HUDEP-2 (cell line): Measurements from ENCODE around the gene PPP1R14B.
A peak's percentile ranks its signal among the peaks of the same experiment; 100 is the strongest.

ENCODE experiments used
- DNase-seq, 76 experiments: peaks; one replicate each; lab custom pipeline; 2025; ENCODE audit not compliant: unreplicated experiment in 76 of 76; lab: John Stamatoyannopoulos, UW

The PPP1R14B gene

DNA sequence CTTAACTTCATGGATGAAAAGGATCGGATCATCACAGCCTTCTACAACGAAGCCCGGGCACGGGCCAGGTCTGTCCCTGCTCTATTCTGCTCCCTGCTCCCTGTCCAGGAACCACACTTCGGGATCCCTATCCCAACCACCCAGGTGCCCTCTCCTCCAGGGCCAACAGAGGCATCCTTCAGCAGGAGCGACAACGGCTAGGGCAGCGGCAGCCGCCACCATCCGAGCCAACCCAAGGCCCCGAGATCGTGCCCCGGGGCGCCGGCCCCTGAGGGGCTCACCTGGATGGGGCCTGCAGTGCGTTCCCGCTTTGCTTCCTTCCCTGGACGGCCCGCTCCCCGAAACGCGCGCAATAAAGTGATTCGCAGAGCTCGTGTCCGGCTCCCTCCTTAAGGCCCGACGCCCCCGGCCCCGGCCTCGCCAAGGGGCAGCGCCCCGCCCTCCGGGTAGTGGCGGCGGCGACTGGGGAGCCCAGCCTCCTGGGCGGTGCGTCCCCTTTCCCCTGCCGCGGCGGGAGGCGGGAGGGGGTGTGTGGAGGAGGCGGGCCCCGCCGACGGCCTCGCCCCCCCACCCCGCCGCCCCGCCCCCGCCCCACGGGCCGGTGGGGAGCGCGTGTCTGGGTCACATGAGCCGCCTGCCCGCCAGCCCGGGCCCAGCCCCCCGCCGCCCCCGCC is 12.7 kb downstream of the PPP1R14B start, which contains the start of gene VEGFB:
VEGFB (plus strand) TSS at position 672 of the 674 bp plus-strand sequence. CDS start 250 bp downstream, outside the sequence.
- peak in 24 of 76 experiments; percentile 6 to 49 (median 30) for DNase-seq

- DNase-seq = no peak
These were observed 13.8 kb downstream of the PPP1R14B start for GRCh38 chr11:64232967-64233315.

GRCh38 chr11:64232182-64232966 is 14.4 kb downstream of the PPP1R14B start:
- DNase-seq = peak in 1 of 76 experiments; percentile 21

GRCh38 chr11:64231546-64231945 is 15.2 kb downstream of the PPP1R14B start:
- DNase-seq = peak in 14 of 76 experiments; percentile 8 to 40 (median 23)

- no peak for DNase-seq
These were observed 15.8 kb downstream of the PPP1R14B start for GRCh38 chr11:64230985-64231365.

GRCh38 chr11:64230171-64230984 is 16.4 kb downstream of the PPP1R14B start, which contains the start of gene DNAJC4:
Gene DNAJC4 (plus strand): TSS chr11:64230548. CDS start chr11:64230855, 307 bp downstream.
- DNase-seq = peak in 69 of 76 experiments; percentile 43 to 90 (median 80)

DNA sequence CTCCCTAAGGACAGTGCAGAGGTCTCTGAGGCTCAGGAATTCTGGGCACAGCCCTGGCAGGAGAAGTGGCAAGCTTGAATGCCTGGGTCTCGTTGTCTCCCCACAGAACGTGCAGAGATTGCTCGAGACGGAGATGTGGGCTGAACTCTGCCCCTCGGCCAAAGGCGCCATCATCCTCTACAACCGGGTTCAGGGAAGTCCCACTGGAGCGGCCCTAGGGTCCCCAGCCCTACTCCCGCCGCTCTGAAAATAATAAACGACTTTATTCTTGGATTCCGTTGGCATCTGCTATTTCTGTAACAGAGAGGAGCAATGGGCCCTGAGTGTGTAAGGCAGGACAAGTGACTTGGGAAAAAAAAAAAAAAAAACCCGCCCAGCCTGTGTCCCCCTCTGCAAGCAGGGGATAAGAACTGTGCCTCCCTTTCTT is 17.0 kb downstream of the PPP1R14B start:
- DNase-seq = no peak

GRCh38 chr11:64229090-64229743 is 17.5 kb downstream of the PPP1R14B start:
- no peak for DNase-seq

GRCh38 chr11:64227405-64227956 is 19.3 kb downstream of the PPP1R14B start:
- DNase-seq = peak in 1 of 76 experiments; percentile 31

DNA sequence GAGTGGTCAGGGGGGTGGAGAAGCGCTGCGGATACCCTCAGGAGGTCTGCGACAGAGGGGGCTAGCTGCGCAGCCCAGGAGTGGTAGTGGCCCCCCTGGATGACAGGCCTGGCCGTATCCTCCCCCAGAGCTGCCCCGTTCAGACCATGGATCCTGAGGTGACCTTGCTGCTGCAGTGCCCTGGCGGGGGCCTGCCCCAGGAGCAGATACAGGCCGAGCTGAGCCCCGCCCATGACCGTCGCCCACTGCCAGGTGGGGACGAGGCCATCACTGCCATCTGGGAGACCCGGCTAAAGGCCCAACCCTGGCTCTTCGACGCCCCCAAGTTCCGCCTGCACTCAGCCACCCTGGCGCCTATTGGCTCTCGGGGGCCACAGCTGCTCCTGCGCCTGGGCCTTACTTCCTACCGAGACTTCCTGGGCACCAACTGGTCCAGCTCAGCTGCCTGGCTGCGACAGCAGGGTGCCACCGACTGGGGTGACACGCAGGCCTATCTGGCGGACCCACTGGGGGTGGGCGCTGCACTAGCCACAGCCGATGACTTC is 20.2 kb downstream of the PPP1R14B start:
- peak in 57 of 76 experiments; percentile 11 to 67 (median 50) for DNase-seq

- DNase-seq = peak in 71 of 76 experiments; percentile 42 to 92 (median 78)
These were observed 20.9 kb downstream of the PPP1R14B start, which contains the start of the genes NUDT22 and TRPT1 for GRCh38 chr11:64225608-64226506. Gene NUDT22 (plus strand): TSS chr11:64226274. CDS start chr11:64226653, 379 bp downstream. Gene TRPT1 (minus strand): TSS chr11:64226186. CDS start chr11:64225860, 326 bp downstream.

- DNase-seq = no peak
These were observed 21.7 kb downstream of the PPP1R14B start for GRCh38 chr11:64224891-64225607.

- DNase-seq = no peak
These were observed 22.4 kb downstream of the PPP1R14B start for GRCh38 chr11:64224151-64224890.

GRCh38 chr11:64223001-64223651 is 23.6 kb downstream of the PPP1R14B start:
- no peak for DNase-seq

GRCh38 chr11:64222651-64223000 is 24.1 kb downstream of the PPP1R14B start:
- DNase-seq = no peak

DNA sequence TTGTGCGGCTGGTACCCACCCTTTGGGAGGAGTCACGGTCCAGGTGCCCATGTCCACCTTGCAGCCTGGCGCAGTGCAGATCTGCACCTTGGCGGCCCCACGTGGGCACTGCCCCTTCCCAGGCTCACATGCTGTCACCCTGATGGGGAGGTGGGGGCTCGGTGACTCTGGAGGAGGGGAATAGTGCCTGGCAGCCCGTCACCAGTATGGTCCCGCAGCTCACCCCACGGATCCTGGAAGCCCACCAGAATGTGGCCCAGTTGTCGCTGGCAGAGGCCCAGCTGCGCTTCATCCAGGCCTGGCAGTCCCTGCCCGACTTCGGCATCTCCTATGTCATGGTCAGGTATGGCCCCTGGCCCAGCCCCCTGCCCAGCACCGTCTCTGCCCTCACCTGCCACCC is 25.9 kb downstream of the PPP1R14B start:
- no peak for DNase-seq

DNA sequence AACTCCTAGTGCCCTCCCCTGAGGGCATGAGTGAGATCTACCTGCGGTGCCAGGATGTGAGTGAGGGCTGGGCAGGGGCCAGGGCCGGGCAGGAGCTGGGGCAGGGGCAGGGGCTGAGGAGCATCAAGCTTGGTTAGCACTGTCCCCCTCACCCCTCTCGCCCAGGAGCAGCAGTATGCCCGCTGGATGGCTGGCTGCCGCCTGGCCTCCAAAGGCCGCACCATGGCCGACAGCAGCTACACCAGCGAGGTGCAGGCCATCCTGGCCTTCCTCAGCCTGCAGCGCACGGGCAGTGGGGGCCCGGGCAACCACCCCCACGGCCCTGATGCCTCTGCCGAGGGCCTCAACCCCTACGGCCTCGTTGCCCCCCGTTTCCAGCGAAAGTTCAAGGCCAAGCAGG is 26.5 kb downstream of the PPP1R14B start:
- no peak for DNase-seq
